Vagina (tissue), 2 donors: Measurements from ENCODE around the gene RNU1-3. TPM values are rescaled to one million over a fixed set of nuclear protein-coding genes. Genes with fewer than 3 reads are reported as not detected.
"Not testable (repeated sequence)": the region's sequence is repeated elsewhere in the genome, so short reads cannot be mapped to it uniquely, and the experiment has no call there.

ENCODE experiments used
- DNase-seq, 2 donors: peaks; one replicate each; pipeline ENCODE4 v3.0.0-alpha.2; 2017; ENCODE audit errors: extremely low spot score in 2 of 2
- H3K27ac ChIP-seq: fragments of 200-600 bp; sonication (generic); one replicate; pipeline ENCODE4 v1.5.1; 2019
- H3K27me3 ChIP-seq: fragments of 200-600 bp; sonication (generic); one replicate; pipeline ENCODE4 v1.5.1; 2019
- H3K36me3 ChIP-seq, 2 donors: fragments of 200-600 bp; sonication (generic); one replicate each; pipeline ENCODE4 v1.5.1; 2017 to 2019
- H3K4me1 ChIP-seq: fragments of 200-600 bp; sonication (generic); one replicate; pipeline ENCODE4 v1.5.1; 2019
- H3K4me3 ChIP-seq, 2 donors: fragments of 200-600 bp; sonication (generic); 1 replicate in 1 of 2; 2 replicates in 1 of 2; pipeline ENCODE4 v1.5.1; 2016 to 2019
- H3K9me3 ChIP-seq: fragments of 200-600 bp; sonication (generic); one replicate; pipeline ENCODE4 v1.5.1; 2019
- CTCF ChIP-seq, 3 experiments: fragments of 450-650 bp in 2 of 3; fragments of 200-600 bp in 1 of 3; sonication (generic) in 1 of 3; IDR thresholded peaks; one replicate each; pipeline ENCODE4 v1.5.1; 2017 to 2019; ENCODE audit warnings: antibody characterized with exemption in 3 of 3, mild to moderate bottlenecking in 2 of 3, moderate library complexity in 2 of 3
- POLR2A ChIP-seq, 2 donors: fragments of 450-650 bp; IDR thresholded peaks; one replicate each; pipeline ENCODE4 v1.6.1; 2017; ENCODE audit warnings: antibody characterized with exemption in 2 of 2, mild to moderate bottlenecking in 2 of 2, moderate library complexity in 2 of 2
- POLR2AphosphoS5 ChIP-seq, 2 donors: sonication (generic); formaldehyde crosslinking; IDR thresholded peaks; one replicate each; pipeline ENCODE4 v1.9.0; 2017; ENCODE audit warnings: antibody characterized with exemption in 2 of 2, mild to moderate bottlenecking in 2 of 2, low read depth in 1 of 2; ENCODE audit not compliant: insufficient read depth in 1 of 2
- intact Hi-C: fragments of 100-400 bp; cut with DNase I; formaldehyde crosslinking; loops from one replicate; pipeline ENCODE4 v1.15.1; 2023
- total RNA-seq: library from RNA; depleted of rRNA; stranded (reverse); fragments of >200 nt; gene quantifications from one replicate; pipeline ENCODE4 v1.2.3, GENCODE V29; 2016

Gene RNU1-3
- total RNA-seq, 1 donor from 2014 or later: 19,908 TPM

DNA sequence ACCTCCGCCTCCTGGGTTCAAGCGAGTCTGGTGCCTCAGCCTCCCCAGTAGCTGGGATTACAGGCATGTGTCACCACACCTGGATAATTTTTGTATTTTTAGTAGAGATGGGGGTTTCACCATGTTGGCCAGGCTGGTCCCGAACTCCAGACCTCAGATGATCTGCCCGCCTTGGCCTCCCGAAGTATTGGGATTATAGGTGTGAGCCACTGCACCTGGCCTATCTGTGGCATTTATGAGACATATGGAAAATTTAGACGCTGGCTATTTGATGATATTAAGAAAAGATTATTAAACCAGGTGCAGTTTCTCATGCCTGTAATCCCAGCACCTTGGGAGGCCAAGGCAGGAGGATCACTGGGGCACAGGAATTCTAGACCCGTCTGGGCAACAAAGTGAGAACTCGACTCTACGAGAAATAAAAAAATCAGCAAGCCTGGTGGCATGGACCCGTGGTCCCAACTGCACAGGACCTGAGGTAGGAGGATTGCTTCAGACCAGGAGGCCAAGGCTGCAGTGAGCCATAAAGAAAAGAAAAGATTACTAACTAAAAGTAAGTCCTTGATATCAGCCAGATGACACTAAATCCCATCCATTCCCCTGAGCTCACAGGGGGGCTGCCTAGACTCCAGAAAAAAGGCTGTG, 30.1 kb downstream of the RNU1-3 start:
- H3K4me3 ChIP-seq, H3K27ac ChIP-seq, intact Hi-C loops, H3K4me1 ChIP-seq, H3K9me3 ChIP-seq, H3K27me3 ChIP-seq: not testable (repeated sequence)
- DNase-seq: peak in 1 of 2 donors; percentile 97
- H3K36me3 ChIP-seq: peaks cover 0 to 27% of the 10 kb centered on the region in 2 donors

DNA sequence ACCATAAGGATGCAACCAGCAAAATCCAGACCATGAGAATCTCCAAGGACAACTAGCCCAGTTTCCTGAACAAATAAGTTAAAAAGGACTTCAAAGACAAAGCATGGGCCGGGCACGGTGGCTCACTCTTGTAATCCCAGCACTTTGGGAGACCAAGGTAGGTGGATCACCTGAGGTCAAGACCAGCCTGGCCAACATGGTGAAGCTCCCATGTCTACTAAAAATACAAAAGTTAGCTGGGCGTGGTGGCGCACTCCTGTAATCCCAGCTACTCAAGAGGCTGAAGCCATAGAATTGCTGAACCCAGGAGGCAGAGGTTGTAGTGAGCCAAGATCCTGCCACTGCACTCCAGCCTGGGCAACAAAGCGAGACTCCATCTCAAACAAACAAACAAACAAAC, 30.8 kb downstream of the RNU1-3 start:
- H3K9me3 ChIP-seq, H3K4me3 ChIP-seq, H3K27ac ChIP-seq, H3K27me3 ChIP-seq, H3K4me1 ChIP-seq, intact Hi-C loops: not testable (repeated sequence)
- peak in 1 of 2 donors; percentile 93 for DNase-seq
- H3K36me3 ChIP-seq: peaks cover 0 to 35% of the 10 kb centered on the region in 2 donors

- peak in 1 of 2 donors; percentile 98 for DNase-seq
- H3K4me3 ChIP-seq, H3K27ac ChIP-seq, intact Hi-C loops, H3K9me3 ChIP-seq, H3K4me1 ChIP-seq, H3K27me3 ChIP-seq: not testable (repeated sequence)
- peaks cover 0 to 55% of the 10 kb centered on the region in 2 donors for H3K36me3 ChIP-seq
Observed at GRCh38 chr1:16633540-16634282, 33.0 kb downstream of the RNU1-3 start.

GRCh38 chr1:16632044-16632850, 34.5 kb downstream of the RNU1-3 start:
- H3K9me3 ChIP-seq, H3K27me3 ChIP-seq, H3K27ac ChIP-seq, H3K4me3 ChIP-seq, intact Hi-C loops, H3K4me1 ChIP-seq: not testable (repeated sequence)
- peaks cover 0 to 67% of the 10 kb centered on the region in 2 donors for H3K36me3 ChIP-seq
- DNase-seq: peak in 1 of 2 donors; percentile 97

GRCh38 chr1:16631248-16632043, 35.3 kb downstream of the RNU1-3 start:
- Histone ChIP-seq H3K36me3 (peaks cover 0 to 72% of the 10 kb centered on the region in 2 donors), H3K4me3 (no peak overlapping the region), H3K27me3 (no peaks in the 10 kb centered on the region), H3K9me3 (no peaks in the 10 kb centered on the region), H3K4me1 (no peaks in the 10 kb centered on the region), H3K27ac (no peak overlapping the region)
- DNase-seq: peak; percentile 94 to 99
- TF ChIP-seq POLR2A (IDR thresholded peaks at IDR 0.05) (no peak), POLR2AphosphoS5 (IDR thresholded peaks at IDR 0.05; ENCODE audit: insufficient read depth in 1 of 2, low read depth in 1 of 2) (no peak), CTCF (IDR thresholded peaks at IDR 0.05) (no peak)
- intact Hi-C loops: no loop called here

DNA sequence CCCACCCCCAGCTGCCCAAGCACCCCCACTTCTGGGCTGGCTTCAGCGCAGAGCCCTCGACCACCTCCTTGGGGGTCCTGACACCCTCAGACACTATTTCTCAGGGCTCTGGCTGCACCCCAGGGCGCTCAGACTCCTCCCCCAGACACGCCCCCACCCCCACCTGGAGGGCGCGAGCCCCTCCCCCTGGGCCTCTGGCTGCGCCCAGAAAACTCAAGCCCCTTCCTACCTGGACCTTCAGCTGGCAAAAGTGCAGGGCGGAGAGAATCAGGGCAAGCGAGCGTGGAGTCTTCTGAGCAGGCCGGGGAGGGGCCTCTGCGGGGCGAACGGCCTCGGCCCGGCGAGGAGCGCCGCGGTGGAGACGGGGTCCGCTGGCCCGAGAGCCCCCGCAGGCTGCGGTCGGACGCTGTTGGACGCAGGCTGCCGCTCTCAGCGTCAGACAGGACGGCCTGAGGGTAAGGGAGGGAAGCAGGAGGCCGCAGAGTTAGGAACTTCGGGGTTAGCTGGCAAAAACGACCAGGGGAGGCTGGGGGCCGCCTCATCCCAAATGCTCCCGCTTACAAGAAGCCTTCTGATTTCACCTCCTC, 36.0 kb downstream of the RNU1-3 start:
- DNase-seq: peak; percentile 90 to 99
- no peaks in the 10 kb centered on the region for H3K9me3 ChIP-seq
- H3K4me3 ChIP-seq: no peak overlapping the region
- H3K4me1 ChIP-seq: no peaks in the 10 kb centered on the region
- intact Hi-C loops: no loop called here
- TF ChIP-seq CTCF (IDR thresholded peaks at IDR 0.05) (no peak), POLR2A (IDR thresholded peaks at IDR 0.05) (no peak), POLR2AphosphoS5 (IDR thresholded peaks at IDR 0.05; ENCODE audit: insufficient read depth in 1 of 2, low read depth in 1 of 2) (no peak)
- H3K27ac ChIP-seq: no peak overlapping the region
- peaks cover 0 to 79% of the 10 kb centered on the region in 2 donors for H3K36me3 ChIP-seq
- H3K27me3 ChIP-seq: no peaks in the 10 kb centered on the region

- H3K27me3 ChIP-seq, intact Hi-C loops, H3K4me3 ChIP-seq, H3K9me3 ChIP-seq, H3K27ac ChIP-seq, H3K4me1 ChIP-seq: not testable (repeated sequence)
- peaks cover 0 to 83% of the 10 kb centered on the region in 2 donors for H3K36me3 ChIP-seq
- DNase-seq: peak; percentile 90 to 98
Observed at GRCh38 chr1:16629916-16630530, 36.7 kb downstream of the RNU1-3 start.
